NCI-H187 (cell line): ENCODE measurements around the gene LONRF3.

Source experiments
- DNase-seq, 2 experiments: peaks; one replicate each; lab custom pipeline; 2025; lab: John Stamatoyannopoulos, UW

The LONRF3 gene

DNA sequence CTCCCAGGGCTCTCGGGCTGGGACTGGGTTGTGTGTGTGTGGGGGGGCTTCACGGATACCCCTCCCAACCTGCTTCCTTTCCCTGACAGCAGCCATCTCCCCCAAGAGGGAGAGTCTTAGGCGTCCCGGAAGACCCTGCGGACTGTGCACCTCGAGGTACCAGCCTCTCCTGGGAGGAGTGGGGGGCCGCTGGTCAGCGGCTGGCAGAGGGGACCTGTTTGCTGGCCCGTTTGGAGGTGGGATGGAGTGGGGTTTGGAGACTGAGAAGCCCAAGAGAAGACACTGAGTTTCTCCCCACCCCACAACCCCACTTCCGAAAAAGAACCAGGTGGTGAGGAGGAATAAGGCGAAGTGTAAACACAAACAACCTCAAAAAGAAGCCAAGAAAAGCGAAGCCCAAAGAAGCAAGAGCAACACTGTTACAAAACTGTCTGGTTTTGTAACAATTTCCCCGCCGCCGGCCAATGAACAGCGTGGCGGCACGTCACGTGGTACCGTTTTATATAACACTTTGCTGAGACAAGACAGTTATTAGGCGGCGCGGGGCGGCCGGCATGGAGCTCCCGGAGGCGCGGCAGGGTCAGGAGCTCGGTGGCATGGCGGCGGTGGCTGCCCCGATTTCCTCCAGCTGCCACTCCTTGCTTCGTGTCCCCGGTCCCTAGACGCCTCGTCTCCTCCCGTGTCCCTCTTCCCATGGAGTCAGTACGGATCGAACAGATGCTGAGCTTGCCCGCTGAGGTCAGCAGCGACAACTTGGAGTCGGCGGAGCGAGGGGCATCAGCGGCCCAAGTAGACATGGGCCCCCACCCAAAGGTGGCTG is at the start of gene LONRF3:
Gene LONRF3, plus strand, starts transcription at position 531 of the 820 bp plus-strand sequence. Its CDS starts 163 bp downstream, at position 694.
- no peak for DNase-seq

DNA sequence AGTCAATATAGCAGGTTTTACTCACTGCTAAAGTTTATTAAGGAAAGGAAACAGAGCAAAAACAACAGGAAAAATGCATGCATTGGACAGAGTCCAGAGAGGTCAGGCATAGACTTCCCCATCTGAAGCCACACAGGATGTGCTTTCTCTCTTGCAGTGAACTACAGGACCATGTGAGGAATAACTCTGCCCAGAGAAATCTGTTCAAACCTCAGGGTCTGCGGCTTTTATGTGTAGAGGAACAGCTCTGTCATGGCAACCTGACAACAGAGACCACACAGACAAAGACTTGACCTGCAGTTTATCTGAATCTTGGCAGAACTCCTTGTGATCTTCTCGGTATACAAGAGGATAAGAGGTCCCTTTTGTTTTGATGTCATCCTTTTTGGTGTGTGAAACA is 46.3 kb upstream of the LONRF3 start:
- DNase-seq = no peak

DNA sequence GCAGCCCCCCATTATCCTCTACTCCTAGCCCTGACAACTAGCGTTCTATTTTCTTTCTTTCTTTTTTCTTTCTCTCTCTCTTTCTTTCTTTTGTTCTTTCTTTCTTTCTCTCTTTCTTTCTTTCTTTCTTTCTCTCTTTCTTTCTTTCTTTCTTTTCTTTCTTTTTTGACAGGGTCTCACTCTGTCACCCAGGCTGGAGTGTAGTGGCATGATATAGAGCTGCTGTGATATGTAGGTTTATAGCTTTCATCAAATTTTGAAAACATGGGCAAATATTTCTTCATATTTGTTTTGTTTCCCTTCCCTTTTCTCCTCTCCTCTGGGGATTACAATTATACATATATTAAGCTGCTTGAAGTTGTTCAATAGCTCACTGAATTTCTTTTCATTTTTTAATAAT is 39.1 kb upstream of the LONRF3 start:
- DNase-seq = no peak

DNA sequence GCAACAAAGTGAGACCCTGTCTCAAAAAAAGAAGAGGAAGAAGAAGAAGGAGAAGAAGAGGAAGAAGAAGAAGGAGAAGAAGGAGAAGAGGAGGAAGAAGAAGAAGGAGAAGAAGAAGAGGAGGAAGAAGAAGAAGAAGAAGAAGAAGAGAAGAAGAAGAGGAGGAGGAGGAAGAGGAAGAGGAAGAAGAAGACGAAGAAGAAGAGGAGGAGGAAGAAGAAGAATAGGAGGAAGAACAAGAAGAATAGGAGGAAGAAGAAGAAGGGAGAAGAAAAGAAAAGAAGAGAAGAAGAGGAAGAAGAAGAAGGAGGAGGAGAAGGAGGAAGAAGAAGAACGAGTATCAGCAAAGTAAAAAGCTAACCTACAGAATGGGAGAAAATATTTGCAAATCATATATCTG is 33.3 kb upstream of the LONRF3 start:
- DNase-seq = no peak

DNA sequence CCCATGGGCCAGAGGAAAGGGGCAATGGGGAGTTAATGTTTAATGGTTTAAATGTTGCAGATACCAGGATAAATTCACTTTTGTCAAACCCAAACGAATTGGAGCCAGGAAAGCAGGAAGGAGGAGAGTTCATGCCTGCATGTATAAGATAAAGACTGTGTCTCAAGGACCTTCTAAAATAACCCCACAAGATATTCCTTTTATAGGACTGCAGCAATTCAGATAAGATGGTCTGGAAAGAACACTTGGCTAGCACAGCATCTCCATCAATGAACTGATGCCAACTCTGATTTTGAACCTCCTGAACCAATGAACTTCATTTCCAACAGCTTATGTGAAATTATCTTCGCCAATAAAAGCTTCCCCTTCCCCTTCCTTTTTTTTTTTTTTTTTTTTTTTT is 31.3 kb upstream of the LONRF3 start:
- DNase-seq = no peak

DNA sequence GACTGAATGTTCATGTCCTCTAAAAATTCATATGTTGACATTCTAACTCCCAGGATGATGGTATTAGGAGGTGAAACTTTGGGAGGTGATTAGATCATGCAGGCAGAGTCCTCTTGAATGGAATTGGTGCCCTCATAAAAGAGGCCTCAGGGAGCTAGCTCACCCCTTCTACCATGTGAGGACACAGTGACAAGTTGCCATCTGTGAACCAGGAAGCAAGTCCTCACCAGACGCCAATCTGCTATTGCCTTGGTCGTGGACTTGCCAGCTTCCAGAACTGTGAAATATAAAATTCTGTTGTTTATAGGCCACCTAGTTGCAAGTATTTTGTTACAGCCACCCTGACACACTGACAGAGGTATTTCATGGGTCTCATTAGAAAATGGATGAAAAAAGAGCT is 28.5 kb upstream of the LONRF3 start:
- no peak for DNase-seq

GRCh38 chrX:118948270-118948669 is 26.1 kb upstream of the LONRF3 start:
- DNase-seq = no peak

GRCh38 chrX:118961866-118962560 is 12.4 kb upstream of the LONRF3 start:
- DNase-seq = no peak

DNA sequence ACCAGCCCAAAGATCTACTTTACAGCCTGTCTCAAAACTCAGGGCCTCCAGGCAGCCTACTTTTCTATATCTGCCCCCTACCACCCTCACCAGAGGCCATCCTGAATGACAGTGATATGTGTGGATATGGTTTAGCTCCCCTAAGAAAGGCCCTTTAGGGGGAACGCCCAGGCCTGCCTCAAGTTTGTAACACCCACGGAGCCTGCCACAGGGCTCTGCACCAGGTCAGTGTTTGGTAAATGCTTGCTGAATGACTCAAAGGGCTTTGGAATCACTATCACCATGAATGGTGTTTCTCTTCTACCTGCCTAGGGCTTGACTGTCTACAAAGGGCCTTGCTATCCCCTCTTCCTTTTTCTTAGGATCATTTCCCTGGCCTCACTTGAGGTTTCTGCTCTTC is 11.3 kb upstream of the LONRF3 start:
- no peak for DNase-seq

DNA sequence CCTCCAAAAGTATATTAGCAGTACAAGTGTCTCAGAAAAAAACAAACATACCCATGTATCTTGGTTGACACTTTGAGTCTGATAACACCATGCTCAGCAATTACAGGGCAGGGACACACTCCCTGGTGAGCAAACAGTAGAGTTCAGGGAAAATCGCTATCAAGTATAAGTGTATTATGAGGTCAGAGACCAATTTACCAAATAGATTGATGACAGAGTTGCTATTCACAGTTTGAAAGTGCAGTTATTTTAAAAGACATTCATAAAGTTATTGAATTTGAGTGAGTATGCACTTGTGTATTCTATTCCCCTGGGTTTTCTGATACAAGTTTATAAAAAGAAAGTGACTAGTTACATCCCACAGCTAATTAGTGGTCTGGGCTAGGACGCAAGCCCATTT is 10.2 kb upstream of the LONRF3 start:
- no peak for DNase-seq

- no peak for DNase-seq
Measured at GRCh38 chrX:118965395-118965794, 9.0 kb upstream of the LONRF3 start.

DNA sequence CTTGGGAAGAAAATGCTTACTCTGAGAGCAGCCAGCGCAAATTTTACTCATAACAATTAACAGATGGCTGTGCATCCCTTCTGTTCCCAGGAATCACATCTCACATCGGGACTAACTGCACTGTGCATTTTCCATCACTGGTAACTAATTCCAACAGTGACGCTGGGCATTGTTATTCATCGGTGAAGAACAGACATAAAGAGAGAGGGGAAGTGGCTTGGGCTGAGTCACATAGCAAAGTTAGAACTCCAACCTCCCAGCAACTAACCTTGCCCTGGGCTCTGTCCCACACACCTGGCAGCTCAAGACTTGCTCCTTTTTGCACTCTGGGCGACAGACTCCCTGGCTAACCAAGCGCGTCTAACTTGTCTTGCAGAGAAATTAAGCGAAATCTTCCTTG is 6.4 kb upstream of the LONRF3 start:
- no peak for DNase-seq

DNA sequence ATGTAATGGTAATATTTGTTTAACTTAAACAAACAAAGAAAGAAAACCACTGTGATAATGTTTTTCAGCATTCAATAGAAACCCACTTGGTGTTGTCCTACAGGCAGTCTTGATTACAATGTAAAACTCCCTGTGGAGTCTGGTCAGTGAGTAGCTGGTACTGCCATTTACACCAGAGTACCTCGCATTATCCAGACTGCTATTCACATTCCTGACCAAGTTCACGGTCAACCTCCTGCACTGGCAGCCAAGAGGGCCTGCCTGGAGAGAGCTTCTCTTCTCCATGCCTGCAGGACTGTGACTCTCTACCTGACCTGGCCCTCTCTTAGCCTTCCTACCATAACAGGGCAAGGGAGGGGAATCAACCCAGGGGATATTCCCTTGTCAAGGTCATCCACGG is 2.9 kb upstream of the LONRF3 start:
- DNase-seq = no peak

GRCh38 chrX:118973389-118974087 is 880 bp upstream of the LONRF3 start:
- DNase-seq = no peak

GRCh38 chrX:118974908-118975671 is 672 bp downstream of the LONRF3 start:
- no peak for DNase-seq

GRCh38 chrX:118975831-118976598 is 1.6 kb downstream of the LONRF3 start:
- DNase-seq = no peak

DNA sequence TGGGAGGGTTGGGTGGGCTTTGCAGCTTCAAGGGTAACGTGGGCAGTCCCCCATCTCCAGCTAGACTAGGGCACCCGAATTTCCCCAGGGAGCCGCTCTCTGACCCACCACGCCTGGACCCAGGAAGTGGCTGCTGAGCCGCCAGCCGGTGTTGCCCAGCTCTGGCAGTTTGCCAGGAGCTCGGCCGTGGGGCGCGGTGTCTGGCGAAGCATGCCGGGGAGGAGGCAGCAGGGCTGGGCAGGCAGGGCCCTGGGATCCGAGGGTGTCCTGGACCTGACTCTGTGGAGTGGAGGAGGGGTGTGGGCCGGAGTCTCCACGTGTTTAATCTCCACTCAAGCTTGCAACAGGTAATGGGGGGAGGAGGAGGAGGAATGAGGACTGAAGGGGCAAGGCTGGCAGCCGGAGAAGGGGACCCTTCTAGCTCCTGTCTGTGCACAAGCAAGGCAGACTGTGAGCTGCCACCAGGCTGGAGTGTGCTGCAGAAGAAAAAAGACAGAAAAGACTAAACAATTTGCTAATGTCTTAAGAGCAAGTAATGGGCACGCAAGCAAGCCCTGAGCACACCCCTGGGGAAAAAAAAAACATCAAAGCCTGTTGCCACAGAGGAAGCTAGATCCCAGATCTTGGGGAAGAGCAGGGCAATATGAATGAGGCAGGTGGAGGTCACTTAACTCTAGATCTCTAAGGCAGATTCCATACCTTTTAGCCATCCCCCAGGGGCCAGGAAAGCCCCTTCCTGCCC is 2.4 kb downstream of the LONRF3 start:
- no peak for DNase-seq

DNA sequence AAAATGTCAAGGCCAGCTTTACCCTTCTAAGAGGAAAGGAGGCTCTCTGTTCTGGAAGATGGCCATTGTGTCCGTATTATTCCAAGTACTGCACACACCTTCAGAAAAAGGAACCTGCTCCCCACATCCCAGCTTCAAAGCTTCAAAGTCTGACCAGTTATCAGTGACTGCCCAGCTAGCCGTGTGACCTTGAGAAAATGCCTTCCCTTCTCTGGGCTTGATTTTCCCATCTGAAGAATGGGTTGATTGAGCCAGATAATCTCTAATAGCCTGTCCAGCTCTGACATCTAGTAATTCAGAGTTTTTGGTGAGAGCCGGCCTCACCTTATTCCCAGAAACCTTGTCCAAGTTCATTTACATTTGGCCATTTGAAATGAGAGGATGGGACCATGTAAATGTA is 3.0 kb downstream of the LONRF3 start:
- DNase-seq = no peak

DNA sequence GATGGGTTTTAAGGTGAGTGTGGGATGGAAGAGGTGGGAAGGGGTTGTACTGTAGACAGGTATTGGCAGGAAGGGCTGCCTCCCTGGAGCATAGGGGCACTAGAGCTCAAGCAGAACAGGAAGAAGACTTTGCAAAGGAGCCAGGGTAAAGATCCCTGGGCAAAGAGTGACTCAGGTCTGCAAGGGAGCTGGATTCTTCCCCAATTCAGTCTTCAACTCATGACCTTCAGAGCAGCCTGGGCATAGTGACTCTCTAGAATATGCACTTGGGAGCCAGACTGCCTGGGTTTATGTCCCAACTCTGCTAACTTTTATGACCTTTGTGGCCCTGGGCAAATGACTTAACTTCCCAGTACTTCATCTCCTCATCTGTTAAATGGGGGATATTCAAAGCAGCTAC is 4.0 kb downstream of the LONRF3 start:
- DNase-seq = no peak

DNA sequence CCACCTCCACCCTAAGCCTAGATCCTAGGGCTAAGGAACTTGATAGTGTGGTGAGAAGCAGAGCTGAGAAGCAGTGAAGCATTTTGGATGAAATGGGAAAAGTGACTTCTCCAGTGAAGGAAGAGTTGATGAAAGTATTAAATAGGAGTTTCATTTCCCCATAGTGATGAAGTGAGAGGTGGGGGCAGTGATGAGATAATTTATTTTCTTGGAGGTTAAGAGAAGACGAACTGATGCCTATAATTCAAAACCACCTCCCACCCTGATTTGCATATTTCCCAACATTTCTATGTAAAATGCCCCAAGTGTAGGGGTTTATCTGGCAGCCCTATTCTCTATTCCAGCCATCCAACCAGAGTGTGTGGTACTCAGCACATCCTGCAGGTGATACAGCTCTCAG is 6.3 kb downstream of the LONRF3 start:
- DNase-seq = no peak

GRCh38 chrX:118983513-118983912 is 9.1 kb downstream of the LONRF3 start:
- no peak for DNase-seq
